Neural progenitor cell (in vitro differentiated cells): ENCODE data around the gene DIPK1B.

Source experiments
- EZH2 ChIP-seq: fragments of 200-600 bp; sonication (generic); IDR thresholded peaks from 2 replicates; pipeline ENCODE4 v1.6.1; 2017; ENCODE audit warnings: antibody characterized with exemption, mild to moderate bottlenecking, moderate library complexity
- TF ChIP-seq, protein P1 (sequence below): fragments of 200-600 bp; sonication (generic); IDR thresholded peaks from 2 replicates; pipeline ENCODE4 v1.5.1; 2017; ENCODE audit warnings: antibody characterized with exemption, mild to moderate bottlenecking

DNA sequence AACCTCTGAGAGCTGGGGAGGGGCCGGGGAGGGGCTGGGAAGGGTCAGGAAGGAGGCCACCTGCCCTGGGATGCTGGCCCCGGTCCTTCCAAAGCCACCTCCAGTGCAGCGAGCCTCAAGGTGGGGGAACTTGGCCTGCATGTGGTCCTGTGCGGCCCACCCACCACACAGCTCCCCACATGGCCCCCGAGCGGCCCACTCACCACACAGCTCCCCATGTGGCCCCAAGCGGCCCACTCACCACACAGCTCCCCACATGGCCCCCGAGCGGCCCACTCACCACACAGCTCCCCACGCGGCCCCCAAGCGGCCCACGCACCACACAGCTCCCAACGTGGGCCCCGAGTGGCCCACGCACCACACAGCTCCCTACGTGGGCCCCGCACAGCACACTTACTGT is 32.4 kb downstream of the DIPK1B start:
- TF ChIP-seq, protein P1, sequence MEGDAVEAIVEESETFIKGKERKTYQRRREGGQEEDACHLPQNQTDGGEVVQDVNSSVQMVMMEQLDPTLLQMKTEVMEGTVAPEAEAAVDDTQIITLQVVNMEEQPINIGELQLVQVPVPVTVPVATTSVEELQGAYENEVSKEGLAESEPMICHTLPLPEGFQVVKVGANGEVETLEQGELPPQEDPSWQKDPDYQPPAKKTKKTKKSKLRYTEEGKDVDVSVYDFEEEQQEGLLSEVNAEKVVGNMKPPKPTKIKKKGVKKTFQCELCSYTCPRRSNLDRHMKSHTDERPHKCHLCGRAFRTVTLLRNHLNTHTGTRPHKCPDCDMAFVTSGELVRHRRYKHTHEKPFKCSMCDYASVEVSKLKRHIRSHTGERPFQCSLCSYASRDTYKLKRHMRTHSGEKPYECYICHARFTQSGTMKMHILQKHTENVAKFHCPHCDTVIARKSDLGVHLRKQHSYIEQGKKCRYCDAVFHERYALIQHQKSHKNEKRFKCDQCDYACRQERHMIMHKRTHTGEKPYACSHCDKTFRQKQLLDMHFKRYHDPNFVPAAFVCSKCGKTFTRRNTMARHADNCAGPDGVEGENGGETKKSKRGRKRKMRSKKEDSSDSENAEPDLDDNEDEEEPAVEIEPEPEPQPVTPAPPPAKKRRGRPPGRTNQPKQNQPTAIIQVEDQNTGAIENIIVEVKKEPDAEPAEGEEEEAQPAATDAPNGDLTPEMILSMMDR = no peak
- TF ChIP-seq EZH2 = no peak
